ENCODE data around the gene FBN1. TPM values are rescaled to one million over a fixed set of nuclear protein-coding genes. Genes with fewer than 3 reads are reported as not detected.

The FBN1 gene
- total and polyA plus RNA-seq, 2 experiments from 2014 or later, result 1.9 to 3.8 TPM

DNA sequence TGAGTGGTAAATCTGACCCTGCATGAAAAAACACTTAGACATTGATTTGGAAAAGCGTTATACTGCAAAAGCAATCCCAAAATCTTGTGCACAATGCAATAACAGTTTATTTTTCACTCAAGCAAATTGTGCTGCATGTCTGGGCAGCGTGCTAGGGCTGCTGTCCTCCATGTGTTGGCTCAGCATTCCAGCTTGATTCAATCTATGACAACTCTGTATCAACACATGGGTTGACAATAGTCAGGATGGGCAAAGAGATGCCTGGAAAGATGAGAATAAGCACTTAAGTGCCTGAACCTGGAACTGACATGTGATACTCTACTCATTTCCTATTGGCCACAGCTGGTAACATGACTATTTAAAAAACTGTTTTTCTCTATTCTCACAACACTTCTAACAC lies 262.5 kb downstream of the FBN1 start (continued):
- TF ChIP-seq, protein P1, sequence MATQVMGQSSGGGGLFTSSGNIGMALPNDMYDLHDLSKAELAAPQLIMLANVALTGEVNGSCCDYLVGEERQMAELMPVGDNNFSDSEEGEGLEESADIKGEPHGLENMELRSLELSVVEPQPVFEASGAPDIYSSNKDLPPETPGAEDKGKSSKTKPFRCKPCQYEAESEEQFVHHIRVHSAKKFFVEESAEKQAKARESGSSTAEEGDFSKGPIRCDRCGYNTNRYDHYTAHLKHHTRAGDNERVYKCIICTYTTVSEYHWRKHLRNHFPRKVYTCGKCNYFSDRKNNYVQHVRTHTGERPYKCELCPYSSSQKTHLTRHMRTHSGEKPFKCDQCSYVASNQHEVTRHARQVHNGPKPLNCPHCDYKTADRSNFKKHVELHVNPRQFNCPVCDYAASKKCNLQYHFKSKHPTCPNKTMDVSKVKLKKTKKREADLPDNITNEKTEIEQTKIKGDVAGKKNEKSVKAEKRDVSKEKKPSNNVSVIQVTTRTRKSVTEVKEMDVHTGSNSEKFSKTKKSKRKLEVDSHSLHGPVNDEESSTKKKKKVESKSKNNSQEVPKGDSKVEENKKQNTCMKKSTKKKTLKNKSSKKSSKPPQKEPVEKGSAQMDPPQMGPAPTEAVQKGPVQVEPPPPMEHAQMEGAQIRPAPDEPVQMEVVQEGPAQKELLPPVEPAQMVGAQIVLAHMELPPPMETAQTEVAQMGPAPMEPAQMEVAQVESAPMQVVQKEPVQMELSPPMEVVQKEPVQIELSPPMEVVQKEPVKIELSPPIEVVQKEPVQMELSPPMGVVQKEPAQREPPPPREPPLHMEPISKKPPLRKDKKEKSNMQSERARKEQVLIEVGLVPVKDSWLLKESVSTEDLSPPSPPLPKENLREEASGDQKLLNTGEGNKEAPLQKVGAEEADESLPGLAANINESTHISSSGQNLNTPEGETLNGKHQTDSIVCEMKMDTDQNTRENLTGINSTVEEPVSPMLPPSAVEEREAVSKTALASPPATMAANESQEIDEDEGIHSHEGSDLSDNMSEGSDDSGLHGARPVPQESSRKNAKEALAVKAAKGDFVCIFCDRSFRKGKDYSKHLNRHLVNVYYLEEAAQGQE (IDR thresholded peaks at IDR 0.05; ENCODE audit: unreplicated experiment), result no peak
- TF ChIP-seq EZH2phosphoT487 (IDR thresholded peaks at IDR 0.05; ENCODE audit: unreplicated experiment), result no peak
- TF ChIP-seq, protein P2, sequence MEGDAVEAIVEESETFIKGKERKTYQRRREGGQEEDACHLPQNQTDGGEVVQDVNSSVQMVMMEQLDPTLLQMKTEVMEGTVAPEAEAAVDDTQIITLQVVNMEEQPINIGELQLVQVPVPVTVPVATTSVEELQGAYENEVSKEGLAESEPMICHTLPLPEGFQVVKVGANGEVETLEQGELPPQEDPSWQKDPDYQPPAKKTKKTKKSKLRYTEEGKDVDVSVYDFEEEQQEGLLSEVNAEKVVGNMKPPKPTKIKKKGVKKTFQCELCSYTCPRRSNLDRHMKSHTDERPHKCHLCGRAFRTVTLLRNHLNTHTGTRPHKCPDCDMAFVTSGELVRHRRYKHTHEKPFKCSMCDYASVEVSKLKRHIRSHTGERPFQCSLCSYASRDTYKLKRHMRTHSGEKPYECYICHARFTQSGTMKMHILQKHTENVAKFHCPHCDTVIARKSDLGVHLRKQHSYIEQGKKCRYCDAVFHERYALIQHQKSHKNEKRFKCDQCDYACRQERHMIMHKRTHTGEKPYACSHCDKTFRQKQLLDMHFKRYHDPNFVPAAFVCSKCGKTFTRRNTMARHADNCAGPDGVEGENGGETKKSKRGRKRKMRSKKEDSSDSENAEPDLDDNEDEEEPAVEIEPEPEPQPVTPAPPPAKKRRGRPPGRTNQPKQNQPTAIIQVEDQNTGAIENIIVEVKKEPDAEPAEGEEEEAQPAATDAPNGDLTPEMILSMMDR (conservative IDR thresholded peaks at IDR 0.05; ENCODE audit: low read depth in 2 of 2), result no peak

DNA sequence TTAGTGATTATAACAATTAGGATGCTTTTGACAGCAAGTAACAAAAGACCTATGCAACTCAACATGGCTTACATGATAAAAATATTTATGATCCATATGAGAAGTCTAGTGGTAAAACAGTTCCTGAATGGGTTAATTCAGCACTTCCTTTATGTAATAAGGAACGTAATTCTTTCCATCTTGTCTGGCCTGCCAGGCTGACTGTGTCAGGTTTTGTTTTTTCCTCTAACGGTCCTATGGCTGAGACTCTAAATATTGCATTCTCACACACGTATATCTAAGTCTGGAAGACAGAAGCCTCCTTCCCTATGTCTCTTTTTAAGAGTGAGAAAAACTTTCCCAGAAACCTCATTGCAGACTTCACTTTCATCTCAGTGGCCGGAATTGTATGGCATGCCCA lies 263.6 kb downstream of the FBN1 start:
- DNase-seq (ENCODE audit: low spot score) (no peak), ATAC-seq (no peak)
- Histone ChIP-seq H3K27ac (ENCODE audit: low read depth) (no peak overlapping the region), H4K20me1 (replicated peaks; ENCODE audit: insufficient read depth) (no peaks in the 10 kb centered on the region), H2AFZ (no peak overlapping the region), H3K4me3 (no peak overlapping the region), H3K4me1 (ENCODE audit: insufficient read depth) (no peaks in the 10 kb centered on the region), H3K27me3 (ENCODE audit: insufficient read depth) (no peaks in the 10 kb centered on the region), H3K79me2 (replicated peaks; ENCODE audit: insufficient read depth) (no peaks in the 10 kb centered on the region), H3K9me2 (ENCODE audit: insufficient read depth) (peaks cover 20% of the 10 kb centered on the region; the same call in 1 of the 2 replicates), H3F3A (replicated peaks; ENCODE audit: low read depth) (no peaks in the 10 kb centered on the region), H3K4me2 (no peak overlapping the region), H3K36me3 (ENCODE audit: insufficient read depth) (no peaks in the 10 kb centered on the region)
- Mint-ChIP-seq H3K4me3 (no peak overlapping the region), H3K27me3 (ENCODE audit: insufficient read depth, low read depth, poor library complexity) (peaks cover 1% of the 10 kb centered on the region), H3K9me3 (peaks cover 13% of the 10 kb centered on the region; the same call in 2 of the 3 replicates), H3K27ac (no peak overlapping the region), H3K36me3 (ENCODE audit: low read depth) (peaks cover 3% of the 10 kb centered on the region; the same call in 2 of the 3 replicates), H3K4me1 (no peaks in the 10 kb centered on the region)
- TF ChIP-seq, protein P1 (IDR thresholded peaks at IDR 0.05; ENCODE audit: unreplicated experiment), result no peak
- TF ChIP-seq JUNB (IDR thresholded peaks at IDR 0.05; ENCODE audit: unreplicated experiment) (no peak), STAT1 (IDR thresholded peaks at IDR 0.05; ENCODE audit: unreplicated experiment) (no peak), EZH2 (IDR thresholded peaks at IDR 0.05; ENCODE audit: low read depth, unreplicated experiment) (no peak), CREB1 (CRISPR knock-in tag; IDR thresholded peaks at IDR 0.05; ENCODE audit: low read depth) (no peak), ZNF114 (CRISPR knock-in tag; IDR thresholded peaks at IDR 0.05) (no peak)
- TF ChIP-seq, protein P3, sequence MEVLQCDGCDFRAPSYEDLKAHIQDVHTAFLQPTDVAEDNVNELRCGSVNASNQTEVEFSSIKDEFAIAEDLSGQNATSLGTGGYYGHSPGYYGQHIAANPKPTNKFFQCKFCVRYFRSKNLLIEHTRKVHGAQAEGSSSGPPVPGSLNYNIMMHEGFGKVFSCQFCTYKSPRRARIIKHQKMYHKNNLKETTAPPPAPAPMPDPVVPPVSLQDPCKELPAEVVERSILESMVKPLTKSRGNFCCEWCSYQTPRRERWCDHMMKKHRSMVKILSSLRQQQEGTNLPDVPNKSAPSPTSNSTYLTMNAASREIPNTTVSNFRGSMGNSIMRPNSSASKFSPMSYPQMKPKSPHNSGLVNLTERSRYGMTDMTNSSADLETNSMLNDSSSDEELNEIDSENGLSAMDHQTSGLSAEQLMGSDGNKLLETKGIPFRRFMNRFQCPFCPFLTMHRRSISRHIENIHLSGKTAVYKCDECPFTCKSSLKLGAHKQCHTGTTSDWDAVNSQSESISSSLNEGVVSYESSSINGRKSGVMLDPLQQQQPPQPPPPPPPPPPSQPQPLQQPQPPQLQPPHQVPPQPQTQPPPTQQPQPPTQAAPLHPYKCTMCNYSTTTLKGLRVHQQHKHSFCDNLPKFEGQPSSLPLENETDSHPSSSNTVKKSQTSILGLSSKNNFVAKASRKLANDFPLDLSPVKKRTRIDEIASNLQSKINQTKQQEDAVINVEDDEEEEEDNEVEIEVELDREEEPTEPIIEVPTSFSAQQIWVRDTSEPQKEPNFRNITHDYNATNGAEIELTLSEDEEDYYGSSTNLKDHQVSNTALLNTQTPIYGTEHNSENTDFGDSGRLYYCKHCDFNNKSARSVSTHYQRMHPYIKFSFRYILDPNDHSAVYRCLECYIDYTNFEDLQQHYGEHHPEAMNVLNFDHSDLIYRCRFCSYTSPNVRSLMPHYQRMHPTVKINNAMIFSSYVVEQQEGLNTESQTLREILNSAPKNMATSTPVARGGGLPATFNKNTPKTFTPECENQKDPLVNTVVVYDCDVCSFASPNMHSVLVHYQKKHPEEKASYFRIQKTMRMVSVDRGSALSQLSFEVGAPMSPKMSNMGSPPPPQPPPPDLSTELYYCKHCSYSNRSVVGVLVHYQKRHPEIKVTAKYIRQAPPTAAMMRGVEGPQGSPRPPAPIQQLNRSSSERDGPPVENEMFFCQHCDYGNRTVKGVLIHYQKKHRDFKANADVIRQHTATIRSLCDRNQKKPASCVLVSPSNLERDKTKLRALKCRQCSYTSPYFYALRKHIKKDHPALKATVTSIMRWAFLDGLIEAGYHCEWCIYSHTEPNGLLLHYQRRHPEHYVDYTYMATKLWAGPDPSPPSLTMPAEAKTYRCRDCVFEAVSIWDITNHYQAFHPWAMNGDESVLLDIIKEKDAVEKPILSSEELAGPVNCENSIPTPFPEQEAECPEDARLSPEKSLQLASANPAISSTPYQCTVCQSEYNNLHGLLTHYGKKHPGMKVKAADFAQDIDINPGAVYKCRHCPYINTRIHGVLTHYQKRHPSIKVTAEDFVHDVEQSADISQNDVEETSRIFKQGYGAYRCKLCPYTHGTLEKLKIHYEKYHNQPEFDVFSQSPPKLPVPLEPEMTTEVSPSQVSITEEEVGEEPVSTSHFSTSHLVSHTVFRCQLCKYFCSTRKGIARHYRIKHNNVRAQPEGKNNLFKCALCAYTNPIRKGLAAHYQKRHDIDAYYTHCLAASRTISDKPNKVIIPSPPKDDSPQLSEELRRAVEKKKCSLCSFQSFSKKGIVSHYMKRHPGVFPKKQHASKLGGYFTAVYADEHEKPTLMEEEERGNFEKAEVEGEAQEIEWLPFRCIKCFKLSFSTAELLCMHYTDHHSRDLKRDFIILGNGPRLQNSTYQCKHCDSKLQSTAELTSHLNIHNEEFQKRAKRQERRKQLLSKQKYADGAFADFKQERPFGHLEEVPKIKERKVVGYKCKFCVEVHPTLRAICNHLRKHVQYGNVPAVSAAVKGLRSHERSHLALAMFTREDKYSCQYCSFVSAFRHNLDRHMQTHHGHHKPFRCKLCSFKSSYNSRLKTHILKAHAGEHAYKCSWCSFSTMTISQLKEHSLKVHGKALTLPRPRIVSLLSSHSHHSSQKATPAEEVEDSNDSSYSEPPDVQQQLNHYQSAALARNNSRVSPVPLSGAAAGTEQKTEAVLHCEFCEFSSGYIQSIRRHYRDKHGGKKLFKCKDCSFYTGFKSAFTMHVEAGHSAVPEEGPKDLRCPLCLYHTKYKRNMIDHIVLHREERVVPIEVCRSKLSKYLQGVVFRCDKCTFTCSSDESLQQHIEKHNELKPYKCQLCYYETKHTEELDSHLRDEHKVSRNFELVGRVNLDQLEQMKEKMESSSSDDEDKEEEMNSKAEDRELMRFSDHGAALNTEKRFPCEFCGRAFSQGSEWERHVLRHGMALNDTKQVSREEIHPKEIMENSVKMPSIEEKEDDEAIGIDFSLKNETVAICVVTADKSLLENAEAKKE (CRISPR knock-in tag; IDR thresholded peaks at IDR 0.05), result no peak
